ENCODE results near the gene MYBPC1. TPM values are rescaled to one million over a fixed set of nuclear protein-coding genes. Genes with fewer than 3 reads are reported as not detected.

MYBPC1 gene
- total RNA-seq, 1 experiment from 2014 or later: not detected

DNA sequence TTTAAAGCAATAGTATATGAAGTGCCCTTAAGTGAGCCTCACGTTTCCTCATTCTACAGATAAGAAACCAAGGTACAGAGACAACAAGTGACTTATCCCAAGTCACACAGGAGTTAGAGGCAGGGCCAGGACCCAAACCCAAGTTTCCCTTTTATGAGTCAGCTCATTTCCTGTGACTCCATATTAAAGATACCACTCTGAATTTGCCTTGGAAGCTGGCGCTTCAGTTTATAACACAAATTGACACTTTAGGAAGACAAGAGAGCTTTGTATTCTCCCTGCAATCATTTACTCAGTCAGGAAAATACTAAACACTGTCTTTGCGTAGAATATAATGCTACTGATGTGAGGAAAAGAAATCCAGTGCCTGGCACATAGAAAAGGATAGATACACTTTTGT lies 43.2 kb downstream of the MYBPC1 start:
- Histone ChIP-seq H3K79me2 (ENCODE audit: low read length) (no peaks in the 10 kb centered on the region), H3K9ac (ENCODE audit: low read length) (no peak overlapping the region), H3K9me3 (ENCODE audit: low read length) (no peaks in the 10 kb centered on the region), H3K36me3 (ENCODE audit: low read depth, low read length) (no peaks in the 10 kb centered on the region), H3F3A (ENCODE audit: low read length, unreplicated experiment) (no peaks in the 10 kb centered on the region), H3K27me3 (ENCODE audit: low read length) (peaks cover 34% of the 10 kb centered on the region), H3K9me2 (replicated peaks; ENCODE audit: low read length) (no peaks in the 10 kb centered on the region), H3K4me3 (ENCODE audit: low read length) (no peak overlapping the region), H2AFZ (ENCODE audit: low read length) (no peak overlapping the region), H3K27ac (ENCODE audit: low read length) (no peak overlapping the region), H3K4me2 (ENCODE audit: low read length) (no peak overlapping the region), H3K4me1 (ENCODE audit: insufficient read depth, low read length) (no peaks in the 10 kb centered on the region), H4K20me1 (ENCODE audit: low read length) (no peaks in the 10 kb centered on the region)
- POLR2A ChIA-PET (ENCODE audit: unreplicated experiment): no interaction called here
- no peak for TF ChIP-seq EZH2 (IDR thresholded peaks at IDR 0.05; ENCODE audit: low read length, unreplicated experiment)
- TF ChIP-seq, protein P1, sequence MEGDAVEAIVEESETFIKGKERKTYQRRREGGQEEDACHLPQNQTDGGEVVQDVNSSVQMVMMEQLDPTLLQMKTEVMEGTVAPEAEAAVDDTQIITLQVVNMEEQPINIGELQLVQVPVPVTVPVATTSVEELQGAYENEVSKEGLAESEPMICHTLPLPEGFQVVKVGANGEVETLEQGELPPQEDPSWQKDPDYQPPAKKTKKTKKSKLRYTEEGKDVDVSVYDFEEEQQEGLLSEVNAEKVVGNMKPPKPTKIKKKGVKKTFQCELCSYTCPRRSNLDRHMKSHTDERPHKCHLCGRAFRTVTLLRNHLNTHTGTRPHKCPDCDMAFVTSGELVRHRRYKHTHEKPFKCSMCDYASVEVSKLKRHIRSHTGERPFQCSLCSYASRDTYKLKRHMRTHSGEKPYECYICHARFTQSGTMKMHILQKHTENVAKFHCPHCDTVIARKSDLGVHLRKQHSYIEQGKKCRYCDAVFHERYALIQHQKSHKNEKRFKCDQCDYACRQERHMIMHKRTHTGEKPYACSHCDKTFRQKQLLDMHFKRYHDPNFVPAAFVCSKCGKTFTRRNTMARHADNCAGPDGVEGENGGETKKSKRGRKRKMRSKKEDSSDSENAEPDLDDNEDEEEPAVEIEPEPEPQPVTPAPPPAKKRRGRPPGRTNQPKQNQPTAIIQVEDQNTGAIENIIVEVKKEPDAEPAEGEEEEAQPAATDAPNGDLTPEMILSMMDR (conservative IDR thresholded peaks at IDR 0.05; ENCODE audit: low read depth, low read length): no peak
- no peak for TF ChIP-seq EZH2phosphoT487 (IDR thresholded peaks at IDR 0.05; ENCODE audit: borderline replicate concordance, low read length)
- CTCF ChIA-PET: no interaction called here
- DNase-seq (no peak), ATAC-seq (no peak)
- intact Hi-C loops (cut with micrococcal nuclease): no loop called here
- no TSS peak for BruUV-seq (replicated peaks)

- no peak for DNase-seq
- POLR2A ChIA-PET (ENCODE audit: unreplicated experiment): no interaction called here
- CTCF ChIA-PET: no interaction called here
- ATAC-seq: no peak
- BruUV-seq (replicated peaks): no TSS peak
- Histone ChIP-seq H4K20me1 (ENCODE audit: low read length) (no peaks in the 10 kb centered on the region), H3K4me3 (ENCODE audit: low read length) (no peak overlapping the region), H3K4me1 (ENCODE audit: insufficient read depth, low read length) (no peaks in the 10 kb centered on the region), H3K9me2 (replicated peaks; ENCODE audit: low read length) (no peaks in the 10 kb centered on the region), H3F3A (ENCODE audit: low read length, unreplicated experiment) (no peaks in the 10 kb centered on the region), H3K9me3 (ENCODE audit: low read length) (no peaks in the 10 kb centered on the region), H3K36me3 (ENCODE audit: low read depth, low read length) (no peaks in the 10 kb centered on the region), H3K9ac (ENCODE audit: low read length) (no peak overlapping the region), H3K27me3 (ENCODE audit: low read length) (peaks cover 17% of the 10 kb centered on the region; the same call in 1 of the 2 replicates), H3K27ac (ENCODE audit: low read length) (no peak overlapping the region), H2AFZ (ENCODE audit: low read length) (no peak overlapping the region), H3K4me2 (ENCODE audit: low read length) (no peak overlapping the region), H3K79me2 (ENCODE audit: low read length) (no peaks in the 10 kb centered on the region)
- intact Hi-C loops (cut with micrococcal nuclease): no loop called here
- no peak for TF ChIP-seq EZH2 (IDR thresholded peaks at IDR 0.05; ENCODE audit: low read length, unreplicated experiment)
- TF ChIP-seq EZH2phosphoT487 (IDR thresholded peaks at IDR 0.05; ENCODE audit: borderline replicate concordance, low read length): no peak
Measured at GRCh38 chr12:101642115-101643067, 47.6 kb downstream of the MYBPC1 start.

GRCh38 chr12:101647711-101648110 lies 52.9 kb downstream of the MYBPC1 start:
- no TSS peak for BruUV-seq (replicated peaks)
- Histone ChIP-seq H3K4me1 (ENCODE audit: insufficient read depth, low read length) (no peaks in the 10 kb centered on the region), H2AFZ (ENCODE audit: low read length) (no peak overlapping the region), H3K4me2 (ENCODE audit: low read length) (no peak overlapping the region), H3K9ac (ENCODE audit: low read length) (no peak overlapping the region), H3K9me2 (replicated peaks; ENCODE audit: low read length) (no peaks in the 10 kb centered on the region), H3K79me2 (ENCODE audit: low read length) (no peaks in the 10 kb centered on the region), H3F3A (ENCODE audit: low read length, unreplicated experiment) (no peaks in the 10 kb centered on the region), H3K9me3 (ENCODE audit: low read length) (no peaks in the 10 kb centered on the region), H3K27ac (ENCODE audit: low read length) (no peak overlapping the region), H4K20me1 (ENCODE audit: low read length) (no peaks in the 10 kb centered on the region), H3K36me3 (ENCODE audit: low read depth, low read length) (no peaks in the 10 kb centered on the region), H3K4me3 (ENCODE audit: low read length) (no peak overlapping the region), H3K27me3 (ENCODE audit: low read length) (peaks cover 43% of the 10 kb centered on the region)
- TF ChIP-seq EZH2phosphoT487 (IDR thresholded peaks at IDR 0.05; ENCODE audit: borderline replicate concordance, low read length) (no peak), EZH2 (IDR thresholded peaks at IDR 0.05; ENCODE audit: low read length, unreplicated experiment) (no peak)
- TF ChIP-seq, protein P1 (conservative IDR thresholded peaks at IDR 0.05; ENCODE audit: low read depth, low read length): no peak
- ATAC-seq (no peak), DNase-seq (no peak)
- ChIA-PET POLR2A (ENCODE audit: unreplicated experiment) (no interaction called here), CTCF (no interaction called here)
- intact Hi-C loops (cut with micrococcal nuclease): no loop called here
